ENCODE results near the gene MYO3B. TPM values are rescaled to one million over a fixed set of nuclear protein-coding genes. Genes with fewer than 3 reads are reported as not detected.

Gene MYO3B
- total RNA-seq, 1 donor from 2014 or later, result not detected

DNA sequence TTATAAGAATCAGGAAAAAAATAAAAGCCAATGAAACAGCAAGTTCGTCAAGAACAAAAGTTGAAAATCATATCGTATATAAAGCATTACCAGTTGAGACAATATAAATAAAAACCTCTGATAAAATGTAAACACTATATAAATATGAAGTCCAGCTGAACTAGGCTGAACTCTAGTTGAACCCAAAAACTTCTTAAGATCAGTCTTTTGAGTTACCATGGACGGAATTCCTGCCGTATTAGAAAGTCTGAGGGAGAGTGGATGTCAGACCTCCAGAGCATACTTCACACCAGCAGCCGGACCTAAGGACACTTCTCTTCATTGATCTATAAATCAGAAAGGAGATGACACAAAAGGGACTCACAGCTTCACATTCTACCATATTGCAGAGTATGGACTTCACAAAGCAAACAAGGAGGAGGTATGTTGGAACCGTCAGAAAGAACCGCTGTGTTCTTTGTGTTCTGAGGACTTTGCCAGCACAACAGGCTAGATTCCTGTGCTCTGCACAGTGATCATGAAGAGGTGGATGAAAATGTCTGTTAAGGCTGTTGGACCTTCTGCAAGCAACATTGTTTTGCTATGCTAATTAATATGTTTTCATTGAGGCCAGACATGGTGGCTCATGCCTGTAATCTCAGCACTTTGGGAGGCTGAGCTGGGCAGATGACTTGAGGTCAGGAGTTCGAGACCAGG, 469.9 kb downstream of the MYO3B start:
- H3K4me1 Mint-ChIP-seq, result peaks cover 4% of the 10 kb centered on the region
- H3K27ac Mint-ChIP-seq (ENCODE audit: unreplicated experiment), result no peak overlapping the region
- DNase-seq (ENCODE audit: low read depth, low spot score), result no peak
- no peak overlapping the region for H3K4me3 Mint-ChIP-seq
- H3K36me3 Mint-ChIP-seq (ENCODE audit: low read depth), result no peaks in the 10 kb centered on the region
- TF ChIP-seq, protein P1, sequence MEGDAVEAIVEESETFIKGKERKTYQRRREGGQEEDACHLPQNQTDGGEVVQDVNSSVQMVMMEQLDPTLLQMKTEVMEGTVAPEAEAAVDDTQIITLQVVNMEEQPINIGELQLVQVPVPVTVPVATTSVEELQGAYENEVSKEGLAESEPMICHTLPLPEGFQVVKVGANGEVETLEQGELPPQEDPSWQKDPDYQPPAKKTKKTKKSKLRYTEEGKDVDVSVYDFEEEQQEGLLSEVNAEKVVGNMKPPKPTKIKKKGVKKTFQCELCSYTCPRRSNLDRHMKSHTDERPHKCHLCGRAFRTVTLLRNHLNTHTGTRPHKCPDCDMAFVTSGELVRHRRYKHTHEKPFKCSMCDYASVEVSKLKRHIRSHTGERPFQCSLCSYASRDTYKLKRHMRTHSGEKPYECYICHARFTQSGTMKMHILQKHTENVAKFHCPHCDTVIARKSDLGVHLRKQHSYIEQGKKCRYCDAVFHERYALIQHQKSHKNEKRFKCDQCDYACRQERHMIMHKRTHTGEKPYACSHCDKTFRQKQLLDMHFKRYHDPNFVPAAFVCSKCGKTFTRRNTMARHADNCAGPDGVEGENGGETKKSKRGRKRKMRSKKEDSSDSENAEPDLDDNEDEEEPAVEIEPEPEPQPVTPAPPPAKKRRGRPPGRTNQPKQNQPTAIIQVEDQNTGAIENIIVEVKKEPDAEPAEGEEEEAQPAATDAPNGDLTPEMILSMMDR (conservative IDR thresholded peaks at IDR 0.05), result no peak
- no peaks in the 10 kb centered on the region for H3K9me3 Mint-ChIP-seq
- no peaks in the 10 kb centered on the region for H3K27me3 Mint-ChIP-seq (ENCODE audit: low read depth)

DNA sequence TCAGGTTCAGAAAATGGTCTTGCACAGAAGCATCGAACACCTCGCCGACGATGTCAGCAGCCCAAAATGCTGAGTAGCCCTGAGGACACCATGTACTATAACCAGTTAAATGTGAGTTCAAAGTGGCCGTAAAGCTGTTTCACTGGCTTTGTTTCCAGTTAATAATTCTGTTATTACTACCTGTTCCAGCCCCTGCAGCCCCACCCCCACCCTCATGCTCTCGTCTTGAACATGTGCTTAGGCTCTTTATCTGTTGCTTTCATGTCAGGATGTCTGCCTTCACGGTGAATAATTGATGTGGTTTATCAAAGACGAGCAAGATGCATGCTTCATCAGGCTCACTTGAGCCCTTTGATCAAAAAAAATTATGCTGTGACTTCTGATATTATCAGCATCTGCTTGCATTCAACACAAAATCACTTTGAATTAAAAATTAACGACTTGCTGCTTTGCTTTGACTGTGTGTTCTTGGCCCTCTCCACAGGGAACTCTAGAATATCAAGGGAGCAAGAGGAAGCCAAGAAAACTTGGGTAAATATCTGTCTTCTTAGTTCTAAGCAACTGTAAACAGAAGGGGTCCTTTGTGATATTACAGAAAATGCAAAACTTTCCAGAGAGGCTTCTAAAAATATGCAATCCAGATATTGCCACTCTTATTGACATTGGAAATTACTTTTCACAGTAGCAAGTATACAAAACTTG, 473.8 kb downstream of the MYO3B start:
- no peaks in the 10 kb centered on the region for H3K27me3 Mint-ChIP-seq (ENCODE audit: low read depth)
- no peak overlapping the region for H3K4me3 Mint-ChIP-seq
- no peak overlapping the region for H3K27ac Mint-ChIP-seq (ENCODE audit: unreplicated experiment)
- peaks cover 4% of the 10 kb centered on the region for H3K4me1 Mint-ChIP-seq
- no peak for DNase-seq (ENCODE audit: low read depth, low spot score)
- TF ChIP-seq, protein P1 (conservative IDR thresholded peaks at IDR 0.05), result no peak
- H3K36me3 Mint-ChIP-seq (ENCODE audit: low read depth), result no peaks in the 10 kb centered on the region
- H3K9me3 Mint-ChIP-seq, result no peaks in the 10 kb centered on the region

DNA sequence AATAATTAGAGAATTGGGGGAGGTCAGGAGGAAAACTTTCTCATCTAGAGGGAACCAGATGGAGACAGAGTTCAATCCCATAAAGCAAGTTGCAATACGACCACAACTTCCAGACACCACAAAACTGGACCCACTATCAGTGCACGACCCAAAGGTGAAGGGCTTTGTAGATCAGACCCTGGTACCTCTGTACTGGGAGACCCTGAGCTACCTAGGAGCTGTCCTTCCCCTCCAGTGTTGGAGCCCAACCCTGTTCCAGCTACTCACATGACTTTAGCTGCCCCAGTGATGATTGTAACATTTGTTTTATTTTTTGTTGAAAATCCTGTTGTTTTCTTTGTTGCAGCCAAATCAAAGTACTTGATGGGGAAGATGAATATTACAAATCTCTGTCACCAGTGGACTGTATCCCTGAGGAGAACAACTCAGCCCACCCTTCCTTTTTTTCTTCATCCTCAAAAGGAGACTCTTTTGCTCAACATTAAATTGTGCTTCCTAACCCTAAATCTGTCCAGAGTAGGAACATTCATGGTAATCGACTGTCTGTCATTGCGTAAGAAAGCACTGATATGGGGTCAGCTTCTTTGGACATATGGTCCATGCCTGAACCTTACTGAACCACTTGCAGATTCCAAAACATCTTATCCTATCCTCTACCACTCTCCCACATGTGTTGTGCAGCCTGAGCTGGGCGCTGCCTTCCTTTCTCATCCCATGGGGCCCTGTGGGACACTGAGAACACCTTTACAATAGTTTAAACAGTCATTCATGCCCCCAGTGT, 474.9 kb downstream of the MYO3B start:
- H3K4me1 Mint-ChIP-seq, result peaks cover 4% of the 10 kb centered on the region
- TF ChIP-seq, protein P1 (conservative IDR thresholded peaks at IDR 0.05), result no peak
- H3K9me3 Mint-ChIP-seq, result no peaks in the 10 kb centered on the region
- no peak for DNase-seq (ENCODE audit: low read depth, low spot score)
- H3K4me3 Mint-ChIP-seq, result no peak overlapping the region
- H3K27me3 Mint-ChIP-seq (ENCODE audit: low read depth), result no peaks in the 10 kb centered on the region
- no peak overlapping the region for H3K27ac Mint-ChIP-seq (ENCODE audit: unreplicated experiment)
- H3K36me3 Mint-ChIP-seq (ENCODE audit: low read depth), result no peaks in the 10 kb centered on the region

DNA sequence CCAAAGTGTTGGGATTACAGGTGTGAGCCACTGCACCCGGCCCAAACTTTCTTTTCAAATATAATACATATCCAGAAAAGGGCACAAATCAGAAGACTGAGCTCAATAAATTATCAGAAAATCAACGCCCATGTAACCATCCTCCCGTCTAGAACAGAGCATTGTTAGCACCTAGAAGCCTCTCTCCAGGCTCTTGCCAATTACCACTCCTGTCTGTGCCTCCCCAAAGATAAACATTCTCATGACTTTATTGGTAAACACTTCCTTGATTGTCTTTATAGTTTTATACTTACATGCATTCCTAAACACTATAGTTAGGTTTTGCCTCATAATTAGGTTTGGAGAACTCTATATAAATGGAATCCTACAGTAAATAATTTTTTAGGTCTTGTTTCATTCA, 478.7 kb downstream of the MYO3B start:
- Mint-ChIP-seq H3K36me3 (ENCODE audit: low read depth) (no peaks in the 10 kb centered on the region), H3K27ac (ENCODE audit: unreplicated experiment) (no peak overlapping the region), H3K4me3 (no peak overlapping the region), H3K4me1 (peaks cover 3% of the 10 kb centered on the region), H3K27me3 (ENCODE audit: low read depth) (no peaks in the 10 kb centered on the region), H3K9me3 (no peaks in the 10 kb centered on the region)
- no peak for DNase-seq (ENCODE audit: low read depth, low spot score)
- TF ChIP-seq, protein P1 (conservative IDR thresholded peaks at IDR 0.05), result no peak

- Mint-ChIP-seq H3K4me1 (no peaks in the 10 kb centered on the region), H3K27me3 (ENCODE audit: low read depth) (no peaks in the 10 kb centered on the region), H3K36me3 (ENCODE audit: low read depth) (no peaks in the 10 kb centered on the region), H3K4me3 (no peak overlapping the region), H3K9me3 (no peaks in the 10 kb centered on the region), H3K27ac (ENCODE audit: unreplicated experiment) (no peak overlapping the region)
- TF ChIP-seq, protein P1 (conservative IDR thresholded peaks at IDR 0.05), result no peak
- DNase-seq (ENCODE audit: low read depth, low spot score), result no peak
Observed at GRCh38 chr2:170660409-170660808, 482.5 kb downstream of the MYO3B start.

Data from neural crest cell (in vitro differentiated cells).